Endothelial cell of umbilical vein (primary cell): ENCODE results near the gene MC1R. TPM values are rescaled to one million over a fixed set of nuclear protein-coding genes. Genes with fewer than 3 reads are reported as not detected.
A peak's percentile ranks its signal among the peaks of the same experiment; 100 is the strongest.

Experiments used
- BruUV-seq: library from RNA; stranded (reverse); fragments of 400-500 nt; replicated peaks from 2 replicates; lab custom pipeline; 2021; lab: Mats Ljungman, UMichigan
- CTCF ChIA-PET: fragments of 300-600, 350-600 bp; sonication (Branson Sonifier 250); formaldehyde crosslinking; loops from one replicate; lab custom pipeline; 2021; ENCODE audit warnings: antibody characterized with exemption, inconsistent platforms; lab: Charles Lee
- POLR2A ChIA-PET: fragments of 300-600, 350-600 bp; sonication (Branson Sonifier 250); formaldehyde crosslinking; loops from one replicate; lab custom pipeline; 2021; ENCODE audit warnings: antibody characterized with exemption, inconsistent platforms; lab: Charles Lee
- DNase-seq: peaks from one replicate; pipeline ENCODE4 v3.0.0-alpha.2; 2011; ENCODE audit warnings: low read depth, low spot score
- FAIRE-seq: peaks from 2 replicates; lab custom pipeline; 2011; peaks lifted over from hg19 to GRCh38; lab: Jason Lieb, UNC
- H2AFZ ChIP-seq: 2 replicates; pipeline ENCODE4 v1.6.0; 2012; ENCODE audit warnings: low read depth, low read length, control low read depth, inconsistent platforms
- H3K27ac ChIP-seq: 2 replicates; pipeline ENCODE4 v1.5.1; 2011; ENCODE audit warnings: low read depth, mild to moderate bottlenecking, control low read depth, low read length, moderate library complexity; ENCODE audit not compliant: insufficient read depth
- H3K27me3 ChIP-seq, 2 experiments: 2 replicates each; pipeline versions ENCODE4 v1.6.0 to v1.6.1; 2011; ENCODE audit warnings: low read length in 2 of 2, mixed read lengths in 1 of 2; ENCODE audit not compliant: control insufficient read depth in 2 of 2, insufficient read depth in 2 of 2
- H3K36me3 ChIP-seq, 2 experiments: 2 replicates in 1 of 2; 3 replicates in 1 of 2; pipeline ENCODE4 v1.5.1; 2011; ENCODE audit warnings: low read length in 2 of 2, mild to moderate bottlenecking in 1 of 2, moderate library complexity in 1 of 2; ENCODE audit not compliant: control insufficient read depth in 2 of 2, insufficient read depth in 2 of 2; ENCODE audit errors: extremely low read depth in 1 of 2
- H3K4me1 ChIP-seq: 3 replicates; pipeline ENCODE4 v1.5.1; 2011; ENCODE audit warnings: mild to moderate bottlenecking, low read length; ENCODE audit not compliant: control insufficient read depth, insufficient read depth; ENCODE audit errors: extremely low read depth
- H3K4me2 ChIP-seq: 2 replicates; pipeline ENCODE4 v1.6.1; 2011; ENCODE audit warnings: low read length, control low read depth, mixed read lengths; ENCODE audit not compliant: insufficient read depth
- H3K4me3 ChIP-seq, 3 experiments: fragments of 200-600 bp in 1 of 3; sonication (generic), shearing (Covaris generic) in 1 of 3; replicated peaks in 1 of 3; 2 replicates each; pipeline ENCODE4 v1.5.1; 2011 to 2016; ENCODE audit warnings: control low read depth in 3 of 3, low read length in 3 of 3, mild to moderate bottlenecking in 2 of 3, inconsistent platforms in 1 of 3, low read depth in 1 of 3, moderate library complexity in 1 of 3; ENCODE audit not compliant: insufficient read depth in 1 of 3
- H3K79me2 ChIP-seq: 2 replicates; pipeline ENCODE4 v1.6.0; 2012; ENCODE audit warnings: low read length, inconsistent platforms; ENCODE audit not compliant: control insufficient read depth, insufficient read depth
- H3K9ac ChIP-seq: replicated peaks from 2 replicates; pipeline ENCODE3; 2011; ENCODE audit warnings: low read length, control low read depth; ENCODE audit not compliant: insufficient read depth; ENCODE audit errors: extremely low read depth
- H3K9me1 ChIP-seq: replicated peaks from 3 replicates; pipeline ENCODE4 v1.6.0; 2011; ENCODE audit warnings: mild to moderate bottlenecking, low read length; ENCODE audit not compliant: control insufficient read depth, insufficient read depth; ENCODE audit errors: extremely low read depth
- H3K9me3 ChIP-seq: replicated peaks from 2 replicates; pipeline ENCODE4 v1.5.1; 2012; ENCODE audit warnings: low read length, inconsistent platforms; ENCODE audit not compliant: control insufficient read depth, insufficient read depth
- H4K20me1 ChIP-seq: replicated peaks from 2 replicates; pipeline ENCODE3; 2011; ENCODE audit warnings: mild to moderate bottlenecking, low read length; ENCODE audit not compliant: control insufficient read depth, insufficient read depth; ENCODE audit errors: extremely low read depth
- CTCF ChIP-seq, 2 donors: IDR thresholded peaks; 1 replicate in 1 of 2; 2 replicates in 1 of 2; pipeline ENCODE4 v1.5.1; 2011; ENCODE audit warnings: low read length in 2 of 2, mild to moderate bottlenecking in 2 of 2, moderate library complexity in 2 of 2, control low read depth in 1 of 2, inconsistent platforms in 1 of 2, low read depth in 1 of 2; ENCODE audit not compliant: insufficient read depth in 1 of 2; ENCODE audit errors: extremely low read depth in 1 of 2
- GATA2 ChIP-seq: IDR thresholded peaks from 2 replicates; pipeline ENCODE4 v1.7.0; 2011; ENCODE audit warnings: low read depth, mild to moderate bottlenecking, moderate library complexity, mixed read lengths, low read length; ENCODE audit not compliant: insufficient read length, insufficient read depth
- JUN ChIP-seq: IDR thresholded peaks from 2 replicates; pipeline ENCODE4 v1.6.1; 2011; ENCODE audit warnings: borderline replicate concordance, low read depth; ENCODE audit not compliant: insufficient read length, insufficient read depth
- MAX ChIP-seq: IDR thresholded peaks from 2 replicates; pipeline ENCODE4 v1.6.1; 2011; ENCODE audit not compliant: insufficient read depth, insufficient read length
- MYC ChIP-seq: IDR thresholded peaks from one replicate; pipeline ENCODE4 v1.6.1; 2011; ENCODE audit warnings: mild to moderate bottlenecking, low read depth, low read length
- POLR2A ChIP-seq: IDR thresholded peaks from 2 replicates; pipeline ENCODE4 v1.6.1; 2012; ENCODE audit warnings: low read depth, mild to moderate bottlenecking, control low read depth, low read length
- POLR2AphosphoS5 ChIP-seq: IDR thresholded peaks from 2 replicates; pipeline ENCODE4 v1.6.1; 2012; ENCODE audit warnings: low read depth, mild to moderate bottlenecking, control low read depth, low read length, moderate library complexity; ENCODE audit not compliant: insufficient read depth
- dilution Hi-C: fragments of 300-500 bp; cut with MboI; formaldehyde crosslinking; loops from one replicate; pipeline ENCODE4 v1.15.0; 2019; ENCODE audit warnings: low sequenced_read_pairs; ENCODE audit not compliant: extremely low pct_ligation_motif_present
- intact Hi-C: fragments of 100-400 bp; cut with micrococcal nuclease; formaldehyde crosslinking; loops from one replicate; pipeline ENCODE4 v1.10.0; 2022
- polyA plus RNA-seq, 4 experiments: library from polyadenylated mRNA; depleted of rRNA in 3 of 4; stranded (reverse) in 3 of 4; unstranded in 1 of 4; fragments of >200 nt; gene quantifications; 2 replicates each; pipeline versions ENCODE4 v1.2.1 to v1.2.3, GENCODE V29; 2011 to 2012; ENCODE audit warnings: missing spikeins in 1 of 4
- total RNA-seq: library from RNA; stranded (reverse); gene quantifications from 2 replicates; pipeline ENCODE4 v1.2.3, GENCODE V29; 2021

The MC1R gene
- total and polyA plus RNA-seq, 2 donors (not counting 3 experiments of a cell fraction or from before 2014, with no cell fraction given): 4.0 to 4.9 TPM

DNA sequence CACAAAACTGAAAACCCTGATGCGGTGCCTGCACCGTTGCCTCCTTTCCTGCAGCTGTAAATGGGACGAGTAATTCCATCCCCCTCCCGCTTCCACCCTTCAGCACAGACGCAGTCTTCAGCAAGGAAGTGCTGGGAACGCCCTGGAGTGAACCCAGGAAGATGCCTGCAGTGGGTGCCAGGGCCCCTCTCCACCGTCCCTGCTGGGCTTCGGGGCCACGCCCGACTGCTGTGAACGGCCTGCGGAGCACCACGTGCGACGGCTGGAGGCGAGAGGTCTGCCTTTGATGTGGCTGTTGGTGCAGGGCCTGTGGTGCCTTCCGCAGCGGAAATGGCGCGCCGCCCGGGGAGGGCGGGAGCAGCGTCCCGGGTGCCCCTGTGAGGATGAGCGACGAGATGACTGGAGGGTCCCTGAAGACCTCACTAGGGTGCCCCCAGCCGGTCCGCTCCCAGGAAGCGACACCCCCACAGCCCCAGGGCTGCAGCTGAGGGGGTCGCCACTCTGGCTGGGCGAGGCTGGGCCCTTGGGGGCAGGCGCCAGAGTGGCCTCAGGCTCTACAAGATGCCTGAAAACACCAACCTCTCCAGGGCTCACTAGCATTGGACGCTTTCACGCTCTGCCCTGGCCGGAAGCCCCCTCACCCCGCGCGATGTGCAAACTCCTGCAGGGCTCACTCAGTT, 749 bp upstream of the MC1R start:
- CTCF ChIA-PET: interaction anchor here (0.6 to 2.5 kb wide), 2 partner anchors 9 to 212 kb away, joined by 3 to 54 read pairs; no protein-coding TSS in a partner anchor
- dilution Hi-C loops: no loop called here
- Histone ChIP-seq H3K27me3 (no peaks in the 10 kb centered on the region), H4K20me1 (no peaks in the 10 kb centered on the region), H3K9me1 (no peaks in the 10 kb centered on the region), H3K9me3 (no peaks in the 10 kb centered on the region), H3K36me3 (peaks cover 0 to under 1% of the 10 kb centered on the region in 2 experiments), H3K4me1 (peaks cover 34% of the 10 kb centered on the region), H3K79me2 (no peaks in the 10 kb centered on the region), H3K4me2 (peak overlapping the region; percentile 62), H3K9ac (no peak overlapping the region), H3K4me3 (peak overlapping the region in 2 of 3 experiments; percentile 9 to 26), H3K27ac (peak overlapping the region; percentile 39), H2AFZ (peak overlapping the region; percentile 52)
- peak; percentile 90 for FAIRE-seq
- no TSS peak for BruUV-seq
- TF ChIP-seq POLR2A (peak; percentile 43), MAX (peak; percentile 85), JUN (no peak), GATA2 (no peak), CTCF (IDR thresholded peaks at IDR 0.05; ENCODE audit: extremely low read depth in 1 of 2, insufficient read depth in 1 of 2, low read depth in 1 of 2, low read length in 2 of 2) (no peak), POLR2AphosphoS5 (peak; percentile 61), MYC (peak; percentile 99)
- DNase-seq: peak; percentile 47
- POLR2A ChIA-PET: interaction anchor here (1.3 kb wide), 1 partner anchor 8 kb away, joined by 5 read pairs; no protein-coding TSS in a partner anchor
- intact Hi-C loops: no loop called here
